ENCODE measurements around the gene CDPF1. TPM values are rescaled to one million over a fixed set of nuclear protein-coding genes. Genes with fewer than 3 reads are reported as not detected.

CDPF1 gene
- total RNA-seq, 1 experiment from 2014 or later: 8.1 TPM

DNA sequence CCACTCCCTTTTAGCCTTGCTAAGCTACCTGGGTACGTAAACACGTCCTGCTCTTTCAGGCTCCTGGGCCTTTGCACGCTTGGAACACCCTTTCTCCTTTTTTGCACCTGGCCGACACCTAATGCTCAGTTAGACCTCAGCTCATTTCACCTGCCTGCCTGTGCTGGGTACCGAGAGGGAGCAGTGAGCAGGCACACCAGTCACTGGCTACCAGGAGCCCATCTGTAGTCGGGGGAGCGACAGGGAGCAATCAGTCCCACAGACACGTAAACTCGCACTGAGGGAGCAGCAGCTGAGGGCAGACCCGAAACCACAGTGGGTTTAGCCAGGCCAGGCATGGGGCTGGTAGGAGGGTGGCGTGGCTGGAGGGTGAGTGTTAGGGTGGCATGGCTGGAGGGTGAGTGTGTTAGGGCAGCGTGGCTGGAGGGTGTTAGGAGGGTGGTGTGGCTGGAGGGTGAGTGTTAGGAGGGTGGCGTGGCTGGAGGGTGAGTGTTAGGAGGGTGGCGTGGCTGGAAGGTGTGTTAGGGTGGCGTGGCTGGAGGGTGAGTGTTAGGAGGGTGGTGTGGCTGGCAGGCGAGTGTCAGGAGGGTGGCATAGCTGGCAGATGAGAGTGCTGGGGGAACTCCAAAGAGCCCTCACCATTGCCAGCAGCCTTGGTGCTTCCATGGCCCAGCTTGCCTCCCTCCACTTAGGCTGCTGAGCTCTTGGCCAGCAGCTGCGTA, 40.2 kb upstream of the CDPF1 start:
- no peak overlapping the region for H4K91ac ChIP-seq (ENCODE audit: insufficient read length, low read depth, low read length)
- no peak overlapping the region for H2BK12ac ChIP-seq (ENCODE audit: insufficient read length, low read depth, low read length)
- H3K4ac ChIP-seq (ENCODE audit: low read depth, low read length): no peak overlapping the region
- H3K9me3 Mint-ChIP-seq: no peaks in the 10 kb centered on the region
- H3K4me2 ChIP-seq (ENCODE audit: insufficient read depth, insufficient read length, low read length): no peak overlapping the region
- no peak overlapping the region for H2BK5ac ChIP-seq (ENCODE audit: insufficient read length, low read length)
- no peaks in the 10 kb centered on the region for H3K79me1 ChIP-seq (ENCODE audit: insufficient read depth, low read depth, low read length, poor library complexity, severe bottlenecking)
- no peaks in the 10 kb centered on the region for H3K79me2 ChIP-seq (ENCODE audit: insufficient read depth, low read length)
- peaks cover 3% of the 10 kb centered on the region in 2 experiments for H3K4me1 Mint-ChIP-seq
- no peak overlapping the region for H3K27ac ChIP-seq (ENCODE audit: insufficient read length, low read depth, low read length)
- H3K18ac ChIP-seq (ENCODE audit: insufficient read length, low read depth, low read length): no peak overlapping the region
- H3K23ac ChIP-seq (ENCODE audit: insufficient read length, low read depth, low read length): no peak overlapping the region
- no peak overlapping the region for H3K9ac ChIP-seq (ENCODE audit: extremely low read depth, insufficient read length, low read length)
- WGBS (ENCODE audit: extremely low coverage, insufficient read length, low lambda C conversion rate): no CpG with 5 or more reads among the region's 17 CpGs
- H2AFZ ChIP-seq (ENCODE audit: low read length): no peak overlapping the region
- H2AK5ac ChIP-seq (ENCODE audit: insufficient read length, low read length): no peak overlapping the region
- no peak overlapping the region for H2BK120ac ChIP-seq (ENCODE audit: low read depth, low read length, poor library complexity, severe bottlenecking)
- peaks cover 2 to 34% (median 29%) of the 10 kb centered on the region in 3 experiments; a peak in 6 of 7 replicates for H3K36me3 Mint-ChIP-seq (ENCODE audit: insufficient read depth in 1 of 3, low read depth in 3 of 3)
- H4K5ac ChIP-seq (ENCODE audit: insufficient read length, low read depth, low read length): no peak overlapping the region
- peak overlapping the region in 2 of 3 experiments; percentile 49 to 90; a peak in 1 of 7 replicates for H3K27ac Mint-ChIP-seq
- no peaks in the 10 kb centered on the region for H4K20me1 ChIP-seq (ENCODE audit: control insufficient read depth, insufficient read depth, insufficient read length)
- TF ChIP-seq, protein P1, sequence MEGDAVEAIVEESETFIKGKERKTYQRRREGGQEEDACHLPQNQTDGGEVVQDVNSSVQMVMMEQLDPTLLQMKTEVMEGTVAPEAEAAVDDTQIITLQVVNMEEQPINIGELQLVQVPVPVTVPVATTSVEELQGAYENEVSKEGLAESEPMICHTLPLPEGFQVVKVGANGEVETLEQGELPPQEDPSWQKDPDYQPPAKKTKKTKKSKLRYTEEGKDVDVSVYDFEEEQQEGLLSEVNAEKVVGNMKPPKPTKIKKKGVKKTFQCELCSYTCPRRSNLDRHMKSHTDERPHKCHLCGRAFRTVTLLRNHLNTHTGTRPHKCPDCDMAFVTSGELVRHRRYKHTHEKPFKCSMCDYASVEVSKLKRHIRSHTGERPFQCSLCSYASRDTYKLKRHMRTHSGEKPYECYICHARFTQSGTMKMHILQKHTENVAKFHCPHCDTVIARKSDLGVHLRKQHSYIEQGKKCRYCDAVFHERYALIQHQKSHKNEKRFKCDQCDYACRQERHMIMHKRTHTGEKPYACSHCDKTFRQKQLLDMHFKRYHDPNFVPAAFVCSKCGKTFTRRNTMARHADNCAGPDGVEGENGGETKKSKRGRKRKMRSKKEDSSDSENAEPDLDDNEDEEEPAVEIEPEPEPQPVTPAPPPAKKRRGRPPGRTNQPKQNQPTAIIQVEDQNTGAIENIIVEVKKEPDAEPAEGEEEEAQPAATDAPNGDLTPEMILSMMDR (conservative IDR thresholded peaks at IDR 0.05): no peak
- no peak overlapping the region for H4K8ac ChIP-seq (replicated peaks; ENCODE audit: insufficient read length, low read depth, low read length)
- no peaks in the 10 kb centered on the region for H3K27me3 ChIP-seq (ENCODE audit: insufficient read depth, low read length)
- H3K56ac ChIP-seq (ENCODE audit: insufficient read length, low read depth, low read length): no peak overlapping the region
- no peaks in the 10 kb centered on the region for H3K4me1 ChIP-seq (ENCODE audit: insufficient read depth, low read length)
- H3K23me2 ChIP-seq (ENCODE audit: insufficient read length, low read depth, low read length, poor library complexity, severe bottlenecking): no peaks in the 10 kb centered on the region
- no peak overlapping the region for H3T11ph ChIP-seq (ENCODE audit: low read length)
- no peak overlapping the region for H2BK15ac ChIP-seq (ENCODE audit: low read depth, low read length)
- H3K4me3 Mint-ChIP-seq: no peak overlapping the region
- no peaks in the 10 kb centered on the region; the same call in 1 of the 2 replicates for H3K27me3 Mint-ChIP-seq (ENCODE audit: low read depth)
- no peak for DNase-seq
- no peak overlapping the region; the same call in 1 of the 2 replicates for H3K14ac ChIP-seq (ENCODE audit: insufficient read depth, low read length)
- H2BK20ac ChIP-seq (ENCODE audit: low read depth, low read length, poor library complexity, severe bottlenecking): no peak overlapping the region
- no peaks in the 10 kb centered on the region for H3K9me3 ChIP-seq (ENCODE audit: control insufficient read depth, low read depth, low read length)
